Neural progenitor cell (in vitro differentiated cells): ENCODE data around the gene EMILIN1. TPM values are rescaled to one million over a fixed set of nuclear protein-coding genes. Genes with fewer than 3 reads are reported as not detected.
A peak's percentile ranks its signal among the peaks of the same experiment; 100 is the strongest.

Experiments used
- DNase-seq: peaks from one replicate; pipeline ENCODE4 v3.0.0-alpha.2; 2016; ENCODE audit warnings: low spot score
- H2AFZ ChIP-seq: fragments of 200-600 bp; sonication (generic); replicated peaks from 2 replicates; pipeline ENCODE4 v1.6.1; 2016; ENCODE audit warnings: antibody characterized with exemption
- H3F3A ChIP-seq: fragments of 200-600 bp; sonication (generic); 2 replicates; pipeline ENCODE4 v1.6.1; 2016; ENCODE audit warnings: antibody characterized with exemption, low read depth
- H3K27ac ChIP-seq: fragments of 200-600 bp; sonication (generic); 2 replicates; pipeline ENCODE4 v1.5.1; 2016; ENCODE audit warnings: mild to moderate bottlenecking
- H3K27me3 ChIP-seq: fragments of 200-600 bp; sonication (generic); 2 replicates; pipeline ENCODE4 v1.6.1; 2016; ENCODE audit warnings: mild to moderate bottlenecking, moderate library complexity
- H3K36me3 ChIP-seq: fragments of 200-600 bp; sonication (generic); 2 replicates; pipeline ENCODE4 v1.5.1; 2016
- H3K4me1 ChIP-seq: fragments of 200-600 bp; sonication (generic); 2 replicates; pipeline ENCODE4 v1.6.1; 2016; ENCODE audit warnings: mixed run types
- H3K4me2 ChIP-seq: fragments of 200-600 bp; sonication (generic); 2 replicates; pipeline ENCODE4 v1.6.1; 2016
- H3K4me3 ChIP-seq: fragments of 200-600 bp; sonication (generic); 2 replicates; pipeline ENCODE4 v1.5.1; 2016
- H3K79me2 ChIP-seq: fragments of 200-600 bp; sonication (generic); 2 replicates; pipeline ENCODE4 v1.6.1; 2016; ENCODE audit warnings: low read depth
- H3K9ac ChIP-seq: fragments of 200-600 bp; sonication (generic); 2 replicates; pipeline ENCODE4 v1.6.1; 2016
- H3K9me3 ChIP-seq: fragments of 200-600 bp; sonication (generic); 2 replicates; pipeline ENCODE4 v1.5.1; 2016; ENCODE audit warnings: low read depth
- H4K20me1 ChIP-seq: fragments of 200-600 bp; sonication (generic); 2 replicates; pipeline ENCODE4 v1.6.1; 2016; ENCODE audit warnings: low read depth
- H3K27ac Mint-ChIP-seq: 3 replicates; pipeline ENCODE4 v1.8.0; 2021; ENCODE audit warnings: mixed read lengths
- H3K27me3 Mint-ChIP-seq: 2 replicates; pipeline ENCODE4 v1.8.0; 2022; ENCODE audit warnings: low read depth, mild to moderate bottlenecking, inconsistent platforms, moderate library complexity, mixed read lengths; ENCODE audit not compliant: insufficient read depth
- H3K36me3 Mint-ChIP-seq: 3 replicates; pipeline ENCODE4 v1.8.0; 2021; ENCODE audit warnings: mixed read lengths
- H3K4me1 Mint-ChIP-seq: 3 replicates; pipeline ENCODE4 v1.8.0; 2021; ENCODE audit warnings: mixed read lengths
- H3K4me3 Mint-ChIP-seq: 3 replicates; pipeline ENCODE4 v1.8.0; 2021; ENCODE audit warnings: mild to moderate bottlenecking, moderate library complexity, mixed read lengths
- H3K9me3 Mint-ChIP-seq: 3 replicates; pipeline ENCODE4 v1.8.0; 2020; ENCODE audit warnings: mixed read lengths
- CTCF ChIP-seq: fragments of 200-600 bp; sonication (generic); IDR thresholded peaks from 2 replicates; pipeline ENCODE4 v1.5.1; 2017; ENCODE audit warnings: antibody characterized with exemption, mild to moderate bottlenecking
- EZH2 ChIP-seq: fragments of 200-600 bp; sonication (generic); IDR thresholded peaks from 2 replicates; pipeline ENCODE4 v1.6.1; 2017; ENCODE audit warnings: antibody characterized with exemption, mild to moderate bottlenecking, moderate library complexity
- EZH2phosphoT487 ChIP-seq: fragments of 200-600 bp; sonication (generic); IDR thresholded peaks from 2 replicates; pipeline ENCODE4 v1.6.1; 2017; ENCODE audit warnings: antibody characterized with exemption
- total RNA-seq: library from RNA; depleted of rRNA; stranded (reverse); fragments of >200 nt; gene quantifications from 2 replicates; pipeline ENCODE4 v1.2.3, GENCODE V29; 2015; ENCODE audit warnings: low replicate concordance

EMILIN1 gene
- total RNA-seq: 0.15 and 5.1 TPM in 2 replicates

DNA sequence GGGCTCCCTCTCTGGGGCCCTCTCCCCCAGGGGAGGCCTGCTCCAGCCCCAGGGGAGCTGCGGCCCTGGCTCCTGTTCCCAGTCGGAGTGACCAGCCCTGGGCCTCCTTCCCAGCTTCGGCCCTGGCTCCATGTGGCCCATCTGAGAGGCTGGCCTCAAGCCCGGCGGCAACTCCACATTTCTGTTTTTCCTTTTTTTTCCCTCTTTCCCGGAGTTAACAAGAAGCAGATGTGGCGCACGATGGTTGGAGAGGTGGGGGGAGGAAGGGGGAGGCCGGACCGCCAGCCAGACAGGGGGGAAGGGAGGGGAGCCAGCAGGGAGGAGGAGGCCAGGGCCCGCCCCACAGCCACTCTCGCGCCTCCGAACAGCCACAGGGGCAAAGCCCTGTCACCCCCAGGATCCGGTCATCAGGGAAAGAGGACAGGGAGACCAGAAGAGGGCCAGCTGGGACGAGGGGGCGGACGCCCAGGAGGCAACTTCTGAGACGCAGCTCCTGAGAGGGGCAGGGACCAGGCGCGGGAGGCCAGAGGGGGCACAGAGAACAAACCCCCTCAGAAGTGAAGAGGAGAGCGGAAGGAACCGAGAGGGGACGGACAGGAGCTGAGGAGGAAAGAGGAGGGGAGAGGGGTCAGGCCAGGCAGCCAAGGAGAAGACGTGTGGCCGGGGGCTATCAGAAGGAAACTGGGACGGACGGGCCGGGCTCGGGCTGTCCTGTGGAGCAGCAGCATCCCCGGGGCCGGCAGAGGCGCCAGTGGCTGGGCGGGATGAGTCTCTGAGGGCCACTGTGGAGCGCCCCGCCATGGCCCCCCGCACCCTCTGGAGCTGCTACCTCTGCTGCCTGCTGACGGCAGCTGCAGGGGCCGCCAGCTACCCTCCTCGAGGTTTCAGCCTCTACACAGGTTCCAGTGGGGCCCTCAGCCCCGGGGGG is at the start of gene EMILIN1:
EMILIN1 (plus strand) TSS at position 349 of the 928 bp plus-strand sequence; CDS start at position 800, 451 bp downstream.
- Histone ChIP-seq H3K4me3 (no peak within 1 kb of the TSS), H3K9me3 (no peaks in the 10 kb centered on the region), H3F3A (peaks cover 11% of the 10 kb centered on the region), H3K9ac (no peak within 1 kb of the TSS), H2AFZ (peak within 1 kb of the TSS; percentile 70), H3K27ac (no peak within 1 kb of the TSS), H4K20me1 (no peaks in the 10 kb centered on the region), H3K79me2 (no peaks in the 10 kb centered on the region), H3K4me2 (peak within 1 kb of the TSS; percentile 9), H3K4me1 (peaks cover 15% of the 10 kb centered on the region), H3K27me3 (no peaks in the 10 kb centered on the region), H3K36me3 (no peaks in the 10 kb centered on the region)
- peak; percentile 39 for DNase-seq
- Mint-ChIP-seq H3K36me3 (no peaks in the 10 kb centered on the region), H3K9me3 (no peaks in the 10 kb centered on the region), H3K27ac (peak within 1 kb of the TSS; percentile 94), H3K27me3 (no peaks in the 10 kb centered on the region), H3K4me3 (peak within 1 kb of the TSS; percentile 62), H3K4me1 (peaks cover 55% of the 10 kb centered on the region)
- no peak for TF ChIP-seq EZH2phosphoT487
- no peak for TF ChIP-seq EZH2
- TF ChIP-seq CTCF: no peak

DNA sequence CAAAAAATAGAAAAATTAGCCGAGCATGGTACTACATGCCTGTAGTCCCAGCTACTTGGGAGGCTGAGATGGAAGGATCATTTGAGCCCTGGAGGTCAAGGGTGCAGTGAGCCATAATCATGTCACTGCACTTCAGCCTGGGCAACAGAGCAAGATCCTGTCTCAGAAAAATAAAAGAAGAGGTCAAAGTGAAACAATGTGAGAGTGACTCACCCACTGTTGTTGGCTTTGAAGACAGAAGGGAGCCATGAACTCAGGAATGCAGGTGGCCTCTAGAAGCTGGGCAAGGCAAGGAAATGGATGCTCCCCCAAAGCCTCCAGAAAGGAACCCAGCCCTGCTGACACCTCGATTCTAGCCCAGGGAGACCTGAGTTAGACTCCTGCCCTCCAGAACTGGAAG is 49.4 kb upstream of the EMILIN1 start:
- Mint-ChIP-seq H3K9me3 (no peaks in the 10 kb centered on the region), H3K27ac (no peak overlapping the region), H3K4me3 (no peak overlapping the region), H3K27me3 (peaks cover 5% of the 10 kb centered on the region), H3K4me1 (peaks cover 23% of the 10 kb centered on the region), H3K36me3 (peaks cover 19% of the 10 kb centered on the region)
- no peak for TF ChIP-seq EZH2
- no peak for TF ChIP-seq EZH2phosphoT487
- TF ChIP-seq CTCF: no peak
- Histone ChIP-seq H3K27me3 (no peaks in the 10 kb centered on the region), H3K4me3 (no peak overlapping the region), H3F3A (no peaks in the 10 kb centered on the region), H3K36me3 (no peaks in the 10 kb centered on the region), H3K27ac (no peak overlapping the region), H2AFZ (no peak overlapping the region), H3K9me3 (no peaks in the 10 kb centered on the region), H3K4me1 (peaks cover 5% of the 10 kb centered on the region), H3K4me2 (no peak overlapping the region), H4K20me1 (peaks cover 43% of the 10 kb centered on the region), H3K79me2 (peaks cover 19% of the 10 kb centered on the region), H3K9ac (no peak overlapping the region)
- DNase-seq: no peak

DNA sequence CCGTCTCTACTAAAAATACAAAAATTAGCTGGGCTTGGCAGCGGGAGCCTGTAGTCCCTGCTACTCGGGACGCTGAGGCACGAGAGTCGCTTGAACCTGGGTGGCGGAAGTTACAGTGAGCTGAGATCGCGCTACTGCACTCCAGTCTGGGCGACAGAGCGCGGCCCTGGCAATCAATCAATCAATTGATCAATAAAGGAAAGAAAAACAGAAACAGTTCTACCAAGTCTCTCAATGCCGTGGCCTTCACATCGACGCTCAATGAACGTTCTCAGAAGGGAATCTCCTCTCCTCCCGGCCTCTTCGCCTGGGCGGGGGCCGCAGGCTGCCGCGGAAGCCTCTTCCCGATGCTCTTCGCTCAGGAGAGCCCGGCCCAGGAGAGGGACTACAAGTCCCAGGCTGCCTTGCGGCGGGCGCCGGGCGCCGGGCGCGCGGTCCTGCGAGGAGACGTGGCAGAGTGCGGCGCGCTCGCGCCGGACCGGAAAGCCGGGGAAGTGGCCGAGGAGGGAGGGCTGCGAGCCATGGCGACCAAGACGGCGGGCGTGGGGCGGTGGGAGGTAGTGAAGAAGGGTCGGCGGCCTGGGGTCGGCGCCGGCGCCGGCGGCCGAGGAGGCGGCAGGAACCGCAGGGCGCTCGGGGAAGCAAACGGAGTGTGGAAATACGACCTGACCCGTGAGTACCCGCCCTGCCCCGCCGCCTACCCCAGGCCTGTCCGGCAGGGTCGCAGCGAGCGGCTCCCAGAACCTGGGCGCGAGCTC is 45.7 kb upstream of the EMILIN1 start, which contains the start of gene TMEM214:
TMEM214 (plus strand) TSS at position 471 of the 758 bp plus-strand sequence; CDS start at position 522, 51 bp downstream.
- no peaks in the 10 kb centered on the region for H3K36me3 ChIP-seq
- no peak for TF ChIP-seq EZH2
- TF ChIP-seq CTCF: peak; percentile 24
- peak within 1 kb of the TSS; percentile 65 for H3K9ac ChIP-seq
- no peaks in the 10 kb centered on the region for H3K9me3 Mint-ChIP-seq
- H3K4me1 Mint-ChIP-seq: peaks cover 27% of the 10 kb centered on the region
- peak within 1 kb of the TSS; percentile 96 for H3K4me2 ChIP-seq
- peaks cover 24% of the 10 kb centered on the region for H3K36me3 Mint-ChIP-seq
- DNase-seq: peak; percentile 93
- peak within 1 kb of the TSS; percentile 78 for H3K27ac Mint-ChIP-seq
- H3K9me3 ChIP-seq: no peaks in the 10 kb centered on the region
- peaks cover 21% of the 10 kb centered on the region for H4K20me1 ChIP-seq
- H3K4me1 ChIP-seq: peaks cover 5% of the 10 kb centered on the region
- H3K79me2 ChIP-seq: peaks cover 20% of the 10 kb centered on the region
- no peaks in the 10 kb centered on the region for H3K27me3 ChIP-seq
- peaks cover 5% of the 10 kb centered on the region for H3K27me3 Mint-ChIP-seq
- no peak within 1 kb of the TSS for H3K27ac ChIP-seq
- peak within 1 kb of the TSS; percentile 100 for H2AFZ ChIP-seq
- H3F3A ChIP-seq: no peaks in the 10 kb centered on the region
- H3K4me3 Mint-ChIP-seq: peak within 1 kb of the TSS; percentile 96
- peak within 1 kb of the TSS; percentile 88 for H3K4me3 ChIP-seq
